Thymus (tissue), 11 donors: Measurements from ENCODE around the gene PPP3CA. TPM values are rescaled to one million over a fixed set of nuclear protein-coding genes. Genes with fewer than 3 reads are reported as not detected.
"Not testable (repeated sequence)": the region's sequence is repeated elsewhere in the genome, so short reads cannot be mapped to it uniquely, and the experiment has no call there.

Experiments used
- DNase-seq, 9 donors: peaks; one replicate each; pipeline ENCODE4 v3.0.0-alpha.2; 2013; ENCODE audit warnings: low spot score in 9 of 9, low read depth in 6 of 9, missing footprints in 1 of 9
- H3K27ac ChIP-seq, 2 donors: one replicate each; pipeline ENCODE4 v1.5.1; 2013; ENCODE audit warnings: control low read depth in 1 of 2, low read depth in 1 of 2, low read length in 1 of 2, mild to moderate bottlenecking in 1 of 2, moderate library complexity in 1 of 2
- H3K27me3 ChIP-seq, 2 donors: one replicate each; pipeline ENCODE4 v1.5.1; 2013; ENCODE audit warnings: low read length in 1 of 2; ENCODE audit not compliant: control insufficient read depth in 2 of 2, insufficient read depth in 1 of 2
- H3K36me3 ChIP-seq, 2 donors: one replicate each; pipeline ENCODE4 v1.5.1; 2013; ENCODE audit warnings: low read length in 1 of 2, mild to moderate bottlenecking in 1 of 2, moderate library complexity in 1 of 2; ENCODE audit not compliant: control insufficient read depth in 2 of 2, insufficient read depth in 2 of 2
- H3K4me1 ChIP-seq, 2 donors: one replicate each; pipeline ENCODE4 v1.5.1; 2013; ENCODE audit warnings: low read length in 2 of 2; ENCODE audit not compliant: control insufficient read depth in 2 of 2, insufficient read depth in 2 of 2
- H3K4me3 ChIP-seq, 2 donors: one replicate each; pipeline ENCODE4 v1.5.1; 2013; ENCODE audit warnings: low read length in 2 of 2, control low read depth in 1 of 2, mild to moderate bottlenecking in 1 of 2
- H3K9me3 ChIP-seq, 2 donors: one replicate each; pipeline ENCODE4 v1.5.1; 2013; ENCODE audit warnings: low read length in 1 of 2, mild to moderate bottlenecking in 1 of 2; ENCODE audit not compliant: control insufficient read depth in 2 of 2, insufficient read depth in 1 of 2
- WGBS: extraction: QIAGEN DNeasy Blood & Tissue Kit; methylation state at CpG from one replicate; pipeline ENCODE4 v1.1.7; 2013; 5-methylcytosine and 5-hydroxymethylcytosine counted together
- polyA plus RNA-seq: library from polyadenylated mRNA; stranded (reverse); fragments of 200-250 nt; gene quantifications from one replicate; pipeline ENCODE4 v1.2.3, GENCODE V29; 2013
- total RNA-seq: library from RNA; stranded (reverse); fragments of 120-200 nt; gene quantifications from one replicate; pipeline ENCODE4 v1.2.4, GENCODE V29; 2013
- donor health status: healthy.

PPP3CA gene
- total and polyA plus RNA-seq, 2 donors = 12.9 to 17.3 TPM

- DNase-seq = no peak
- H3K9me3 ChIP-seq = no peaks in the 10 kb centered on the region
- WGBS = 97% methylated on average over 1 of the region's 1 CpG
- H3K4me3 ChIP-seq = no peak overlapping the region
- no peaks in the 10 kb centered on the region for H3K36me3 ChIP-seq
- no peaks in the 10 kb centered on the region for H3K4me1 ChIP-seq
- H3K27me3 ChIP-seq = no peaks in the 10 kb centered on the region
- no peak overlapping the region for H3K27ac ChIP-seq
Measured at GRCh38 chr4:101010987-101011386, 336.3 kb downstream of the PPP3CA start.

- Histone ChIP-seq H3K27me3 (no peaks in the 10 kb centered on the region), H3K4me3 (no peak overlapping the region), H3K4me1 (no peaks in the 10 kb centered on the region), H3K9me3 (peaks cover 0 to 3% of the 10 kb centered on the region in 2 donors), H3K27ac (no peak overlapping the region), H3K36me3 (no peaks in the 10 kb centered on the region)
- no peak for DNase-seq
- 90% methylated on average over 2 of the region's 2 CpGs for WGBS
Measured at GRCh38 chr4:101009471-101009870, 337.9 kb downstream of the PPP3CA start.

GRCh38 chr4:101008503-101008902, 338.8 kb downstream of the PPP3CA start:
- no peak for DNase-seq
- peaks cover 0 to 3% of the 10 kb centered on the region in 2 donors for H3K9me3 ChIP-seq
- no peaks in the 10 kb centered on the region for H3K27me3 ChIP-seq
- no peaks in the 10 kb centered on the region for H3K4me1 ChIP-seq
- no peak overlapping the region for H3K4me3 ChIP-seq
- 98% methylated on average over 3 of the region's 3 CpGs for WGBS
- H3K27ac ChIP-seq = no peak overlapping the region
- H3K36me3 ChIP-seq = no peaks in the 10 kb centered on the region

- Histone ChIP-seq H3K27me3 (no peaks in the 10 kb centered on the region), H3K4me3 (no peak overlapping the region), H3K27ac (no peak overlapping the region), H3K9me3 (peaks cover 0 to 3% of the 10 kb centered on the region in 2 donors), H3K36me3 (no peaks in the 10 kb centered on the region), H3K4me1 (no peaks in the 10 kb centered on the region)
- no peak for DNase-seq
- 97% methylated on average over 2 of the region's 2 CpGs for WGBS
Measured at GRCh38 chr4:101005659-101006058, 341.7 kb downstream of the PPP3CA start.

GRCh38 chr4:101000496-101000895, 346.8 kb downstream of the PPP3CA start:
- DNase-seq = no peak
- Histone ChIP-seq H3K9me3 (peaks cover 0 to 1% of the 10 kb centered on the region in 2 donors), H3K27ac (no peak overlapping the region), H3K36me3 (no peaks in the 10 kb centered on the region), H3K27me3 (no peaks in the 10 kb centered on the region), H3K4me1 (no peaks in the 10 kb centered on the region), H3K4me3 (no peak overlapping the region)
- WGBS = 90% methylated on average over 1 of the region's 1 CpG

- 97% methylated on average over 5 of the region's 5 CpGs for WGBS
- no peaks in the 10 kb centered on the region for H3K4me1 ChIP-seq
- no peaks in the 10 kb centered on the region for H3K36me3 ChIP-seq
- H3K27ac ChIP-seq = no peak overlapping the region
- H3K9me3 ChIP-seq = no peaks in the 10 kb centered on the region
- H3K4me3 ChIP-seq = no peak overlapping the region
- no peaks in the 10 kb centered on the region for H3K27me3 ChIP-seq
- no peak for DNase-seq
Measured at GRCh38 chr4:100995671-100996070, 351.7 kb downstream of the PPP3CA start.

GRCh38 chr4:100995002-100995401, 352.3 kb downstream of the PPP3CA start:
- not testable (repeated sequence) for H3K9me3 ChIP-seq, H3K27me3 ChIP-seq, H3K36me3 ChIP-seq, DNase-seq, H3K4me3 ChIP-seq, H3K4me1 ChIP-seq, H3K27ac ChIP-seq
- 96% methylated on average over 10 of the region's 10 CpGs for WGBS

GRCh38 chr4:100991332-100992069, 355.8 kb downstream of the PPP3CA start:
- not testable (repeated sequence) for H3K9me3 ChIP-seq, H3K27me3 ChIP-seq, H3K4me3 ChIP-seq, H3K4me1 ChIP-seq, H3K27ac ChIP-seq, DNase-seq, H3K36me3 ChIP-seq
- WGBS = 95% methylated on average over 6 of the region's 6 CpGs

- no peaks in the 10 kb centered on the region for H3K27me3 ChIP-seq
- H3K4me1 ChIP-seq = no peaks in the 10 kb centered on the region
- H3K4me3 ChIP-seq = no peak overlapping the region
- H3K9me3 ChIP-seq = no peaks in the 10 kb centered on the region
- H3K36me3 ChIP-seq = no peaks in the 10 kb centered on the region
- H3K27ac ChIP-seq = no peak overlapping the region
- no peak for DNase-seq
Measured at GRCh38 chr4:100989401-100989800, 357.9 kb downstream of the PPP3CA start.
